RWPE1 (cell line): ENCODE data around the gene APOBEC3C.
A peak's percentile ranks its signal among the peaks of the same experiment; 100 is the strongest.
"Not testable (repeated sequence)": the region's sequence is repeated elsewhere in the genome, so short reads cannot be mapped to it uniquely, and the experiment has no call there.

Experiments used
- CTCF ChIA-PET: fragments of 350-600 bp; sonication (Branson Sonifier 250); formaldehyde crosslinking; extraction: SDS; loops from one replicate; lab custom pipeline; 2021; lab: Yijun Ruan, JAX
- POLR2A ChIA-PET: fragments of 400-600 bp; formaldehyde crosslinking; extraction: SDS; loops from one replicate; lab custom pipeline; 2020; ENCODE audit warnings: antibody characterized with exemption; ENCODE audit not compliant: low non-redundant PET; lab: Yijun Ruan, JAX
- DNase-seq: peaks from one replicate; pipeline ENCODE4 v3.0.0; 2012; ENCODE audit warnings: low spot score
- H3K27ac ChIP-seq: fragments of 450-650 bp; 2 replicates; pipeline ENCODE4 v1.5.1; 2017
- TF ChIP-seq, protein P1 (sequence below): fragments of 450-650 bp; conservative IDR thresholded peaks from 2 replicates; pipeline ENCODE4 v1.5.1; 2017; ENCODE audit warnings: low read depth, mild to moderate bottlenecking

Gene APOBEC3C

GRCh38 chr22:38973289-38974169 lies 40.5 kb upstream of the APOBEC3C start:
- POLR2A ChIA-PET, result no interaction called here
- DNase-seq, result peak; percentile 33
- H3K27ac ChIP-seq, result no peak overlapping the region
- CTCF ChIA-PET, result interaction anchor here (0.6 to 0.7 kb wide), 3 partner anchors 61 to 231 kb away, joined by 3 to 5 read pairs (median 4); no protein-coding TSS in a partner anchor
- TF ChIP-seq, protein P1, sequence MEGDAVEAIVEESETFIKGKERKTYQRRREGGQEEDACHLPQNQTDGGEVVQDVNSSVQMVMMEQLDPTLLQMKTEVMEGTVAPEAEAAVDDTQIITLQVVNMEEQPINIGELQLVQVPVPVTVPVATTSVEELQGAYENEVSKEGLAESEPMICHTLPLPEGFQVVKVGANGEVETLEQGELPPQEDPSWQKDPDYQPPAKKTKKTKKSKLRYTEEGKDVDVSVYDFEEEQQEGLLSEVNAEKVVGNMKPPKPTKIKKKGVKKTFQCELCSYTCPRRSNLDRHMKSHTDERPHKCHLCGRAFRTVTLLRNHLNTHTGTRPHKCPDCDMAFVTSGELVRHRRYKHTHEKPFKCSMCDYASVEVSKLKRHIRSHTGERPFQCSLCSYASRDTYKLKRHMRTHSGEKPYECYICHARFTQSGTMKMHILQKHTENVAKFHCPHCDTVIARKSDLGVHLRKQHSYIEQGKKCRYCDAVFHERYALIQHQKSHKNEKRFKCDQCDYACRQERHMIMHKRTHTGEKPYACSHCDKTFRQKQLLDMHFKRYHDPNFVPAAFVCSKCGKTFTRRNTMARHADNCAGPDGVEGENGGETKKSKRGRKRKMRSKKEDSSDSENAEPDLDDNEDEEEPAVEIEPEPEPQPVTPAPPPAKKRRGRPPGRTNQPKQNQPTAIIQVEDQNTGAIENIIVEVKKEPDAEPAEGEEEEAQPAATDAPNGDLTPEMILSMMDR, result peak; percentile 84

- H3K27ac ChIP-seq, result no peak overlapping the region
- ChIA-PET POLR2A (no interaction called here), CTCF (interaction anchor here (0.6 to 0.7 kb wide), 4 partner anchors 62 to 231 kb away, joined by 3 to 5 read pairs (median 4); no protein-coding TSS in a partner anchor)
- no peak for DNase-seq
- TF ChIP-seq, protein P1, result no peak
Measured at GRCh38 chr22:38974170-38974825, 39.8 kb upstream of the APOBEC3C start.

DNA sequence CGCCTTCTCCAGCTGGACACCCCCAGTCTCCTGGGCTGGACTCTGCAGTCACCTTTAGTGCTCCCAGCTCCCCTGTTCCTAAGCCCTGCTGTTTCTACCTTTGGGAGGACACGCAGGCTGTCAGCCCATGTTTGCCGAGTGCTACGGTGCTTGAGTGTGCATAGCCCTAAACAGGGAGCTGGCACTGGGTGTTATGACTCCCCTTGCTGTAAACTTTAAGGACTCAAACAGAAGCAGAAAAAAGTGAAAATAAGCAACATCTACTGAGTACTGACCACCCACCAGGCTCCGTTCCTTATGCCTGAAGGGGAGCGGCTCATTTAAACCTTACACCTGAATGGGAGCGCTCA lies 39.3 kb upstream of the APOBEC3C start:
- TF ChIP-seq, protein P1, result no peak
- ChIA-PET POLR2A (no interaction called here), CTCF (interaction anchor here (0.6 to 1.2 kb wide), 2 partner anchors 105 to 187 kb away, joined by 3 to 4 read pairs; no protein-coding TSS in a partner anchor)
- DNase-seq, result no peak
- H3K27ac ChIP-seq, result no peak overlapping the region

DNA sequence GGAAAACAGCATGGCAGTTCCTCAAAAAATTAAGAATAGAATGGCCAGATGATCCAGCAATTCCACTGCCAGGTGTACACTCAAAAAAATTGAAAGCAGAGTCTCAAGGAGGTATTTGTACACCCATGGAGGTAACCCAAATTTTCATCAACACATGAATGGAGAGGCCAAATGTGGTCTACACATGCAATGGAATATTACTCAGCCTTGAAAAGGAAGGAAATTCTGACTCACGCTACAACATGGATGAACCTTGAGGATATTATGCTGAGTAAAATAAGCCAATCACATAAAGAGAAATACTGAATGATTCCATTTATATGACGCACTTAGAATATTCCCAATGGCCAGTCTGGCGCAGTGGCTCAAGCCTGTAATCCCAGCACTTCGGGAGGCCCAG lies 36.8 kb upstream of the APOBEC3C start:
- POLR2A ChIA-PET, CTCF ChIA-PET: not testable (repeated sequence)

GRCh38 chr22:38980587-38980986 lies 33.5 kb upstream of the APOBEC3C start:
- POLR2A ChIA-PET, DNase-seq: not testable (repeated sequence)

More for the DNA sequence above, 36.8 kb upstream of the APOBEC3C start:
- not testable (repeated sequence) for DNase-seq, H3K27ac ChIP-seq

DNA sequence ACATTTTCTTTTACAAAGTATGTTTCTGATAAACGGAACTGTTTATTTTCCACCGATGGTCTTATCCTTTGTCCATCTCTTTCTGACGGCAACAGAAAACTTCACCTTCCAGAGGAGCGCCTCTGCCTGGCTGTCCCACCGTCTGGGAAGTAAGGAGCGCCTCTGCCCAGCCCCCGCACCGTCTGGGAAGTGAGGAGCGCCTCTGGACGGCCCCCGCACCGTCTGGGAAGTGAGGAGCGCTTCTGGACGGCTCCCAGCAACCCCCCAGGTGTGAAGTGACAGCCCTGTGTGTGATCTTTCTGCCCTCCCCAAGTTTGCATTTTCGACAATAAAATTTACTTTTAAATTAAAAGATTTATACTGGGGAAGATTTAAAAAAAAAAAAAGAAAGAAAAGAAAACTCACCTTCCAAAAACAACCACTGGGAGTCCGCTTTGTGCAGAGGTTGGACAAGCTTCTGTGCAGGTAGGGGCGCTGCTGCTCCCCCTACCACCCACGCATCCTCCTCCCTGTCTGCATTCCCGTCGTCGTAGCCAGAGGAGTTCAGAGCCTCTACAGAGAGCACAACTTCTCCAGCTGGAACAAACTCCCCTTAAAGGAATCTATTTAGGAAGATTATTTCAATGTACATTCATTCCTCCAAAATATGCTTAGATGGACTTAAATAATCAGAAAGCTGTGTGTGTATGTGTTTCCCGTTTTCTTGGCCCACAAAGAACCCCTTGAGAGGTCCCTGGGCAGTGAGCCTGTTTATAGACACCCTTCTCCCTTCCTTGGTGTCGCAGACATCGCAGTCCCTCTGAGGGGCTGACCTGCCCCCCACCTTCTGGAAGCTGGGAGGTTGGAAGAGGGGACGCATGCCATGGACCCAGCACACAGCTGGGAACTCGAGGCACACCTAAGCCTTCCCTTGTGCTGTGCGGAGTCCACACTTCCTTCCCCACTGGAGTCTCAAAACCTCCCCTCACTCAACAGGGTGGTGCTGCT lies 32.8 kb upstream of the APOBEC3C start:
- TF ChIP-seq, protein P1, result no peak
- peak; percentile 41 for DNase-seq
- H3K27ac ChIP-seq, result peak overlapping the region; percentile 86
- ChIA-PET CTCF (interaction anchor here (0.6 to 1.0 kb wide), 5 partner anchors 57 to 1020 kb away, joined by 3 to 4 read pairs (median 4); no protein-coding TSS in a partner anchor), POLR2A (no interaction called here)

More at GRCh38 chr22:38980587-38980986, 33.5 kb upstream of the APOBEC3C start:
- H3K27ac ChIP-seq, CTCF ChIA-PET: not testable (repeated sequence)
